ENCODE data around the gene PPP1R14C. TPM values are rescaled to one million over a fixed set of nuclear protein-coding genes. Genes with fewer than 3 reads are reported as not detected.

The PPP1R14C gene
- polyA plus RNA-seq, 1 donor (not counting 4 experiments of a cell fraction or from before 2014, with no cell fraction given) = 50.6 TPM

DNA sequence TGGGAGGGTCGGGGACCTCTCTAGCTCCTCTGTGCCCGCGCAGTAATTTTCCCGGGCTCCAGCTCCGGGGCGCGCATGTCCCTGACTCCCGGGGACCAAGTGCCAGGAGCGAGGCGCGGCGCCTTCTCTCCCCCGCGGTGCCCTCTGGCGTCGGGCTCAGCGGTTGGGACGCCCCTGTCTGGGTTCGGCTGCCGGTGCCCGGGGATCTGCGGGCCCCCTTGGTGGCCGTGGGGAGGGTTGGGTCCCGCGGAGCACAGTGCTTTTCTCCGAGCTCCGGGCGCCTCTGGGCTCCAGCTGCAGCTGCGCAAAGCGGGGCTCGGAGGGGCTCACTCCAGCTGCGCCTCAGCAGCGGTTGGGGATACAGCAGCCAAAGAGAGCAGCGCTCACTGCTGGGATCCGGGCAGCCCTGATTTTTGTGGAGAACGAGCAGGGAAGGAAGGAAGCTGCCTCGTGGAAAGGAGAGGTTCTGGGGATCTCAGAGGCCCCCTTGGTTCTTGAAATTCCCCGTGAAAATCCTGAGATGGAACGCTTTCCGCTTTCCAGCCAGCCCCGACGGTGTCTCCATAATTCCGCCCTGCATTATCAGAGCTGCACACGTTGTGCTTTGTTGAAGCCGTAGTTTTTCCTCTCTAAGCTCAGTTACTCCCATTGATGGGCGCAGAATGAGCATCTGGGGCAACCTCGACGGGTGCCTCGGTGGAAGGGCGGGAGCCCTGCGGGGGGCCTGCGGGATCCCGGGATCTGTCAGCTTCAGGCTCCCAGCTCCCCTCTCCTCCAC is 861 bp downstream of the PPP1R14C start:
- Histone ChIP-seq H3K9ac (ENCODE audit: control insufficient read depth, extremely low read depth, insufficient read depth, low read length) (peak overlapping the region; percentile 77), H2AFZ (ENCODE audit: control insufficient read depth, low read length) (peak overlapping the region; percentile 18), H3K9me1 (ENCODE audit: control insufficient read depth, extremely low read depth, insufficient read depth, low read length) (no peaks in the 10 kb centered on the region), H3K27ac (ENCODE audit: control insufficient read depth, insufficient read depth, low read length) (peak overlapping the region; percentile 88), H4K20me1 (ENCODE audit: control insufficient read depth, extremely low read depth, insufficient read depth, low read length) (no peaks in the 10 kb centered on the region), H3K79me2 (ENCODE audit: control insufficient read depth, insufficient read depth, low read length) (peaks cover 48% of the 10 kb centered on the region), H3K4me2 (ENCODE audit: control insufficient read depth, extremely low read depth, insufficient read depth, low read depth, low read length) (peak overlapping the region; percentile 97), H3K9me3 (ENCODE audit: control insufficient read depth, low read depth, low read length) (no peaks in the 10 kb centered on the region), H3K4me3 (ENCODE audit: control insufficient read depth in 2 of 3, extremely low read depth in 1 of 3, insufficient read depth in 2 of 3, low read depth in 1 of 3, low read length in 3 of 3) (peak overlapping the region; percentile 84 to 93 (median 84)), H3K4me1 (ENCODE audit: control insufficient read depth, extremely low read depth, insufficient read depth, low read length) (peaks cover 37% of the 10 kb centered on the region), H3K36me3 (ENCODE audit: control insufficient read depth in 2 of 2, extremely low read depth in 1 of 2, insufficient read depth in 2 of 2, low read length in 2 of 2) (peaks cover 0 to 5% of the 10 kb centered on the region in 2 experiments), H3K27me3 (ENCODE audit: control insufficient read depth, extremely low read depth, insufficient read depth, low read length) (no peaks in the 10 kb centered on the region)
- dilution Hi-C loops (cut with MboI; ENCODE audit: extremely low pct_ligation_motif_present, low sequenced_read_pairs) = no loop called here
- TF ChIP-seq EZH2 (IDR thresholded peaks at IDR 0.05; ENCODE audit: low read length) = no peak
- TF ChIP-seq, protein P1, sequence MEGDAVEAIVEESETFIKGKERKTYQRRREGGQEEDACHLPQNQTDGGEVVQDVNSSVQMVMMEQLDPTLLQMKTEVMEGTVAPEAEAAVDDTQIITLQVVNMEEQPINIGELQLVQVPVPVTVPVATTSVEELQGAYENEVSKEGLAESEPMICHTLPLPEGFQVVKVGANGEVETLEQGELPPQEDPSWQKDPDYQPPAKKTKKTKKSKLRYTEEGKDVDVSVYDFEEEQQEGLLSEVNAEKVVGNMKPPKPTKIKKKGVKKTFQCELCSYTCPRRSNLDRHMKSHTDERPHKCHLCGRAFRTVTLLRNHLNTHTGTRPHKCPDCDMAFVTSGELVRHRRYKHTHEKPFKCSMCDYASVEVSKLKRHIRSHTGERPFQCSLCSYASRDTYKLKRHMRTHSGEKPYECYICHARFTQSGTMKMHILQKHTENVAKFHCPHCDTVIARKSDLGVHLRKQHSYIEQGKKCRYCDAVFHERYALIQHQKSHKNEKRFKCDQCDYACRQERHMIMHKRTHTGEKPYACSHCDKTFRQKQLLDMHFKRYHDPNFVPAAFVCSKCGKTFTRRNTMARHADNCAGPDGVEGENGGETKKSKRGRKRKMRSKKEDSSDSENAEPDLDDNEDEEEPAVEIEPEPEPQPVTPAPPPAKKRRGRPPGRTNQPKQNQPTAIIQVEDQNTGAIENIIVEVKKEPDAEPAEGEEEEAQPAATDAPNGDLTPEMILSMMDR (optimal IDR thresholded peaks at IDR 0.05 in 1 of 3, IDR thresholded peaks at IDR 0.05 in 1 of 3, conservative IDR thresholded peaks at IDR 0.05 in 1 of 3; ENCODE audit: extremely low read depth in 1 of 3, insufficient read depth in 2 of 3, low read length in 3 of 3) = peak in 1 of 3 experiments; percentile 28
- no peak for DNase-seq (ENCODE audit: low read depth, low spot score)
- no peak for FAIRE-seq

DNA sequence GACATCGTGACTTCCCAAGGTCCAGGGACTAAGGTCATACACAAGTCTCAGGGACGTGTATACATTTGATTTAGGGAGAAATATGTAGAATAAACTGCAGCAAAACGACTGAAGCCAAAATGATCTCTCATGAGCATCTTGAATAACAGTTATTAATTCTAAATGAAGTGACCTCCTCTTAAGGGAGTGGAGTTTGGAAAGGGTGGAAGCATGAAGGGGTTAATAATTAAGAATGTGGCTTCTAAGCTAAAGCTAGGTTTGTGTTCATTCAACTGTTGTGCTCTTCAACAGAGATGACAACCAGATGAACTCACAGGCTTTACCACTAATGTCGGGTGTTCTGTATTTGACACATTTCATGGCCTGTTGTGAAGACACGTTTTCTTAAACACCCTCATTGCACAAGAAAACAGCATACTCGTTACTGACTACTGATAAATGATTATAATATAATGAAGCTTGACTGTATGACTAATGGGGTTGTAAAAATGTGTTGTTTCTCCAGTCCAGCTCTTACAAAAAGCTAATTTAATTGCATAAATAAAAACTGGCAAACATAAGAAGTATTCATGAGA is 1.5 kb downstream of the PPP1R14C start:
- peaks cover 0 to 5% of the 10 kb centered on the region in 2 experiments for H3K36me3 ChIP-seq (ENCODE audit: control insufficient read depth in 2 of 2, extremely low read depth in 1 of 2, insufficient read depth in 2 of 2, low read length in 2 of 2)
- no peaks in the 10 kb centered on the region for H4K20me1 ChIP-seq (ENCODE audit: control insufficient read depth, extremely low read depth, insufficient read depth, low read length)
- no peaks in the 10 kb centered on the region for H3K9me3 ChIP-seq (ENCODE audit: control insufficient read depth, low read depth, low read length)
- no peak overlapping the region for H2AFZ ChIP-seq (ENCODE audit: control insufficient read depth, low read length)
- peak overlapping the region; percentile 88 for H3K27ac ChIP-seq (ENCODE audit: control insufficient read depth, insufficient read depth, low read length)
- H3K4me1 ChIP-seq (ENCODE audit: control insufficient read depth, extremely low read depth, insufficient read depth, low read length) = peaks cover 37% of the 10 kb centered on the region
- FAIRE-seq = peak; percentile 43
- H3K4me2 ChIP-seq (ENCODE audit: control insufficient read depth, extremely low read depth, insufficient read depth, low read depth, low read length) = peak overlapping the region; percentile 97
- peak overlapping the region; percentile 77 for H3K9ac ChIP-seq (ENCODE audit: control insufficient read depth, extremely low read depth, insufficient read depth, low read length)
- H3K79me2 ChIP-seq (ENCODE audit: control insufficient read depth, insufficient read depth, low read length) = peaks cover 53% of the 10 kb centered on the region
- dilution Hi-C loops (cut with MboI; ENCODE audit: extremely low pct_ligation_motif_present, low sequenced_read_pairs) = no loop called here
- H3K9me1 ChIP-seq (ENCODE audit: control insufficient read depth, extremely low read depth, insufficient read depth, low read length) = no peaks in the 10 kb centered on the region
- DNase-seq (ENCODE audit: low read depth, low spot score) = no peak
- TF ChIP-seq, protein P1 (optimal IDR thresholded peaks at IDR 0.05 in 1 of 3, IDR thresholded peaks at IDR 0.05 in 1 of 3, conservative IDR thresholded peaks at IDR 0.05 in 1 of 3; ENCODE audit: extremely low read depth in 1 of 3, insufficient read depth in 2 of 3, low read length in 3 of 3) = no peak
- no peak for TF ChIP-seq EZH2 (IDR thresholded peaks at IDR 0.05; ENCODE audit: low read length)
- peak overlapping the region; percentile 84 to 93 (median 84) for H3K4me3 ChIP-seq (ENCODE audit: control insufficient read depth in 2 of 3, extremely low read depth in 1 of 3, insufficient read depth in 2 of 3, low read depth in 1 of 3, low read length in 3 of 3)
- H3K27me3 ChIP-seq (ENCODE audit: control insufficient read depth, extremely low read depth, insufficient read depth, low read length) = no peaks in the 10 kb centered on the region

All from keratinocyte (primary cell).